Central memory CD4-positive, alpha-beta T cell (primary cell): Measurements from ENCODE around the gene KHDC1L.
A peak's percentile ranks its signal among the peaks of the same experiment; 100 is the strongest.
"Not testable (repeated sequence)": the region's sequence is repeated elsewhere in the genome, so short reads cannot be mapped to it uniquely, and the experiment has no call there.

Source experiments
- DNase-seq: peaks from one replicate; pipeline ENCODE4 v3.0.0; 2022

KHDC1L gene

DNA sequence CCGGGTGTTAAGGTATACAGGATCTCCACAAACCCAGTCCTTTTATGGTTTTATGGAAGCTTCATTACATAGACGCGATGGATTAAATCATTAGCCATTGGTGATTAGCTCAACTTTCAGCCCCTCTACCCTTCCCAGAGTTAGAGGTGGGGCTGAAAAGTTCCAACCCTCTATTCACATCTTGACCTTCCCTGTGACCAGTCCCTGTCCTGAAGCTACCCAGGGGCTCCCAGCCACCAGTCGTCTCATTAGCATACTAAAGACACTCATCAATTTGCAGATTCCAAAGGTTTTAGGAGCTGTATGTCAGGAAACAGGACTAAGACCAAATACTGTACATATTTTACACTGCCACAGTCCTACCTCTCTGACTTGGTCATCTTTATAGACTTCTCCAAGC, 21.0 kb downstream of the KHDC1L start:
- no peak for DNase-seq

- DNase-seq, result no peak
These were observed 22.2 kb downstream of the KHDC1L start for GRCh38 chr6:73203098-73203497.

DNA sequence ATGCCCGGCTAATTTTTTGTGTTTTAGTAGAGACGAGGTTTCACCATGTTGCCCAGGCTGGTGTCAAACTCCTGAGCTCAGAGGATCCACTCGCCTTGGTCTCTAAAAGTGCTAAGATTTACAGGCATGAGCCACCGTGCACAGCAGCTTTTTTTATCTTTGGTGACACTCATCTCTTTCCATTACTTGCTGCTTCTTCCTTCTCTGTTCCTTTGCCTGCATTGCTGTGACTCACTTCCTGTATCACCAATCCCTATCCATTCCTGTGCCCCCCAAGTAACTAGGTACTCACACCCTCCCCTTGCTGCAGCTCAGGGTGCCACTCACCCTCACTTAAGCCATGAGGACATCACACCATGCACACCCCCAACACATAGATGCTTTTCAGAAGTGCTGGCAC, 24.6 kb downstream of the KHDC1L start:
- no peak for DNase-seq

DNA sequence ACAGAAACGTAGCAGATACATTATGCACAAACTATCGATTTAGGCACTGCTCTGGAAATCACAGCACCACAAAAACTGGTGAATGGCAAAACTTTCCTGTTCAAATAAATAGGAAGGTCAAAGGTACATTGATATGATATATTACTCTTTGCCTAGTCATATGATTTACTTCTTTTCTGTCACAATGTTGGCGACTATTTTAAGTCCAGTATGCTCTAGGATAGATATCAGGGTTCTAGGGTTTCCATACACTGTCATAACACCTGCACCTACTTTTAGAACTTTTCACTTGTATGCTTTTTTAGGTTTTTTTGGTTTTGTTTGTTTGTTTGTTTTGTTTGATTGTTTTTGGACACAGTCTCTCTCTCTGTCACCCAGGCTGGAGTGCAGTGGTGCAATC, 25.0 kb downstream of the KHDC1L start:
- DNase-seq, result no peak

- no peak for DNase-seq
These were observed 30.6 kb downstream of the KHDC1L start for GRCh38 chr6:73194744-73195143.

DNA sequence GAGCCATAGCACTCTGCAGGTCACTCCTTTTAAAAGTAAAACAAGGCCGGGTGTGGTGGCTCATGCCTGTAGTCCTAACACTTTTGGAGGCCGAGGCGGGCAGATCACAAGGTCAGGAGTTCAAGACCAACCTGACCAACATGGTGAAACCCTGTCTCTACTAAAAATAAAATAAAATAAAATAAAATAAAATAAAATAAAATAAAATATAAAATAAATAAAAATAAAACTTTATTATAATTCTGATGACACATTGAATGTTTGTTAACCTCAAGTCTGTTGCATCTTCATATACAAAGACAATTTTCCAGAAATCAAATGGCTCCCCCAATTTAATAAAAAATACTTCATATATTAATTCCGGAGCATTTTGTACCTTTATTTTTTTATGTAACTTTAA, 32.0 kb downstream of the KHDC1L start:
- DNase-seq, result not testable (repeated sequence)

DNA sequence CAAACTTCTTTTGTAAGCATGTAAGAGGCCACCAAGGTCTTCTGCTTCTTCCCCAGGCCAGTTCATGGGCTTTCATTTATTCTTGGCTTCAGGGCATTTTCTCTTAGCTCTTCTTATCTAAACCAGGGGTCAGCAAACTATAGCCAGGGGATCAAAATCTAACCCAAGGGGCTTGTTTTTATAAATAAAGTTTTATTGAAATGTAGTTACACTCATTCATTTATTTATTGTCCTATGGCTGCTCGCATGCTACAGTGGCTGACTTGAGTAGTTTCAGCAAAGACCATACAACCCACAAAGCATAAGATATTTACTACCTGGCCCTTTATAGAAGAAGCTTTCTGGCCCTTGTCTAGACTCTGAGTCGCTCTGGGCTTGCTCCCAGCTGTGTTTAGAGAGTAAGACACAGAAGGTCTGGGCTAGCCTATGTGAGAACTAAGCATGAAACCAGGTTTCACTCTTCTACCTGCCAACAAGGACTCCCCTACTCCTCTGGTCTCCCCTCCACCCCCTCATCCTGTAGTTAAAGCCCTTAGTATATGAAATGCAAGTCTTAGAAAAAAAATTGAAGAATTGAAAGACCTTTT, 43.2 kb downstream of the KHDC1L start:
- no peak for DNase-seq

GRCh38 chr6:73180763-73181619, 44.3 kb downstream of the KHDC1L start:
- peak; percentile 28 for DNase-seq

GRCh38 chr6:73180076-73180738, 45.1 kb downstream of the KHDC1L start:
- DNase-seq, result no peak

DNA sequence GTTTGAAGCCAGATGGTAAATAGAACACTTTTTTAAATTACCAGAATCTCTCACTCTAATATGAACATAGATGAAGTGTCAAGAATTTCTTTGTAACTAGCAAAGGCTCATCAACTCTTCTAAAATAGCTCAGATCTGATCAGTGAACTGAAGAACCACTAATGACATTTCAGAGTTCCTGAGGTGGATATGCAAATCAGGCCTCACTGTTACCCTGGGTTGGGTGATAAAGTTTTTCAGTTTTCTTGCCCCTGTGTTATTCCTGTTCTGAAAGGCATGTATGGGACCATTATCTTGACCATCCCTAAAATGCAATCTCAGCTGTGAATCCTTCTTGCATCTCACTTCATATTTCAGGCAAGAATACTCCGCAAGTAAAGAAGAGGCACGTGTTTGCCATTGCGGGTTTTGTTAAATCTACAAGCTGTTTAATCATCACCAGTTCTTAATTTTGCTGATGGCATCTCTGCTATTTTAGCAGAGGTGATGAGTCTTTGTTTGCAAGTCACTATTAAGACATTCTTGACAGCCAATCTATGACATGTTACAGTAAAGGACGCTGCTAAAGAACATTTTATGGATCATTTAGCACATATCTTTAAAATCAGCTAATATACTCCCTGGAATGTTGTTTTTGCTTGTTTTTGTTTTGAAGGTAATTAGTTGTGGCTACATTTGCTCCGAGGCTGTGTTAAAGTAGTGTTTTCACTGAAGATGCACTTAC, 47.9 kb downstream of the KHDC1L start:
- DNase-seq, result no peak

DNA sequence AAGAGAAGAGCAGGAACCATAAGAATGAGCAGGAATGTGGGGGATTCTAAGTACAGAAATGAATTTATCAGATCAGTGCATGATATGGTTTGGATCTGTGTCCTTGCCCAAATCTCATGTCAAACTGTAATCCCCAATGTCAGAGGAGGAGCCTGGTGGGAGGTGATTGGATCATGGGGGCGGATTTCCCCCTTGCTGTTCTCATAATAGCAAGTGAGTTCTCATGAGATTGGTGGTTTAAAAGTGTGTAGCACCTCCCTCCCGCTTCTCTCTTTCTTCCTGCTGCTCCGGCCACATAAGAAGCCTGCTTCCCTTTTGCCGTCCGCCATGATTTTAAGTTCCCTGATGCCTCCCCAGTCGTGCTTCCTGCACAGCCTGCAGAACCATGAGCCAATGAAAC, 49.2 kb downstream of the KHDC1L start:
- no peak for DNase-seq

GRCh38 chr6:73174646-73175045, 50.6 kb downstream of the KHDC1L start:
- DNase-seq, result no peak
